ENCODE results near the gene PAX9.

GRCh38 chr14:36618641-36619040 lies 43.0 kb upstream of the PAX9 start:
- TF ChIP-seq POLR2A (IDR thresholded peaks at IDR 0.05) (no peak), CTCF (IDR thresholded peaks at IDR 0.05) (no peak), POLR2AphosphoS5 (IDR thresholded peaks at IDR 0.05) (no peak), EP300 (IDR thresholded peaks at IDR 0.05) (no peak)

All from stomach (tissue), 4 donors.